Adrenal gland (tissue), 12 donors: ENCODE measurements around the gene CSTPP1. TPM values are rescaled to one million over a fixed set of nuclear protein-coding genes. Genes with fewer than 3 reads are reported as not detected.
"Not testable (repeated sequence)": the region's sequence is repeated elsewhere in the genome, so short reads cannot be mapped to it uniquely, and the experiment has no call there.

Experiments
- DNase-seq, 7 donors: peaks; one replicate each; pipeline ENCODE4 v3.0.0-alpha.2; 2019 to 2020
- H3K27ac ChIP-seq, 5 donors: fragments of 200-600 bp; sonication (generic) in 4 of 5; 1 replicate in 3 of 5; 2 replicates in 2 of 5; pipeline versions ENCODE4 v1.5.1 to v1.8.0; 2016 to 2020; ENCODE audit warnings: mild to moderate bottlenecking in 1 of 5
- H3K27me3 ChIP-seq: fragments of 200-600 bp; 2 replicates; pipeline ENCODE4 v1.8.0; 2021
- H3K36me3 ChIP-seq, 2 donors: fragments of 200-600 bp; replicated peaks in 1 of 2; 1 replicate in 1 of 2; 2 replicates in 1 of 2; pipeline versions ENCODE4 v1.5.1 to v1.8.0; 2018 to 2022
- H3K4me1 ChIP-seq, 2 donors: fragments of 200-600 bp; replicated peaks in 1 of 2; 1 replicate in 1 of 2; 2 replicates in 1 of 2; pipeline versions ENCODE4 v1.5.1 to v1.8.0; 2018 to 2021
- H3K4me3 ChIP-seq, 4 donors: fragments of 200-600 bp; sonication (generic) in 3 of 4; one replicate each; pipeline ENCODE4 v1.5.1; 2016 to 2018
- H3K9me3 ChIP-seq, 3 donors: fragments of 200-600 bp; sonication (generic) in 1 of 3; replicated peaks in 1 of 3; 1 replicate in 2 of 3; 2 replicates in 1 of 3; pipeline versions ENCODE4 v1.5.1 to v1.8.0; 2016 to 2021
- CTCF ChIP-seq, 6 experiments: fragments of 450-650 bp in 4 of 6; fragments of 200-600 bp in 2 of 6; sonication (generic) in 1 of 6; IDR thresholded peaks; 1 replicate in 5 of 6; 2 replicates in 1 of 6; pipeline versions ENCODE4 v1.5.1 to v1.8.0; 2016 to 2021; ENCODE audit warnings: antibody characterized with exemption in 6 of 6, mild to moderate bottlenecking in 2 of 6, moderate library complexity in 1 of 6
- POLR2A ChIP-seq, 2 donors: fragments of 450-650 bp; IDR thresholded peaks; one replicate each; pipeline ENCODE4 v1.6.1; 2017; ENCODE audit warnings: antibody characterized with exemption in 2 of 2, mild to moderate bottlenecking in 2 of 2, moderate library complexity in 1 of 2
- WGBS, 4 donors: extraction: QIAGEN DNeasy Blood & Tissue Kit in 2 of 4; methylation state at CpG; one replicate each; pipeline versions ENCODE4 v1.1.5 to v1.1.7; 2013 to 2017; 5-methylcytosine and 5-hydroxymethylcytosine counted together
- intact Hi-C, 2 donors: fragments of 100-400 bp; cut with DNase I; formaldehyde crosslinking; loops; one replicate each; pipeline versions ENCODE4 v1.14.1 to v1.15.0; 2022 to 2023
- polyA plus RNA-seq, 3 donors: library from polyadenylated mRNA; stranded (reverse); fragments of 200-250 nt in 2 of 3; fragments of 350-450 nt in 1 of 3; fragmentation: Illumina TruSeq in 1 of 3; extraction: RNeasy Lipid Tissue Mini Kit (QIAGEN cat#74804) in 1 of 3; gene quantifications; one replicate each; pipeline ENCODE4 v1.2.3, GENCODE V29; 2013 to 2014
- total RNA-seq, 9 donors: library from RNA; depleted of rRNA in 4 of 9; stranded (reverse); fragments of >200 nt in 4 of 9; fragments of 120-200 nt in 1 of 9; fragmentation: NEBNext Ultra II Directional in 1 of 9; extraction: Animal tissue kit (Norgen Biotek cat#: 25700) in 1 of 9; gene quantifications; one replicate each; pipeline versions ENCODE4 v1.1.0 to v1.2.4, GENCODE V29; 2013 to 2023
- donor health status: healthy with polysubstance abuse.
- donor health status: Bipolar disorder and iron deficiency.
- donor health status: DM: yes; HTN: yes; CAD: no.
- donor health status: DM: no; HTN: no; CAD: no.
- donor health status: DM: no; HTN: no; CAD: no.
- donor health status: DM: yes; HTN: yes; CAD: no.

CSTPP1 gene
- total and polyA plus RNA-seq, 12 donors = 17.6 to 63.0 (median 24.4) TPM

DNA sequence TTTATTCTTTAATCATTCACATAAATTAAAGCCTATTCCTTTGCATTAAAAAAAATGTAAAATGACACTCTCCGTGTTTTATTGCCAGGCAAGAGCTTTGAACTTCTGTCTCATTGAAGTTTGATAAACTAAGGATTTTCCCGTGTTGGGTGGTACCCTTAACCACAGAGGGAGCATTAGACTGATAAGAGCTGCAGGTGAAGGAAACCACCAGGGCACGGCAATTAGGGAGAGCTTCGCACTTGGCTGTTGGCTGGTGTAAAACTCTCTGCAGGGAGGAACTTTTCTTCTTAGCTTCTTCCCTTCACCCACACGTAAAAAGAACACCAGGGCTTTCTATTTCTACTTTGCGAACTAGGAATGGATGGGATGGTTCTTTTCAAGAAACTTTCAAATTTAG lies 47.0 kb downstream of the CSTPP1 start:
- no peaks in the 10 kb centered on the region for H3K9me3 ChIP-seq
- TF ChIP-seq CTCF (IDR thresholded peaks at IDR 0.05) = no peak
- DNase-seq = no peak
- no peak overlapping the region for H3K27ac ChIP-seq
- H3K36me3 ChIP-seq = no peaks in the 10 kb centered on the region
- H3K27me3 ChIP-seq = no peaks in the 10 kb centered on the region
- 86 to 93% (median 91%) methylated on average over 6 of the region's 6 CpGs for WGBS, 4 donors
- no peaks in the 10 kb centered on the region for H3K4me1 ChIP-seq
- intact Hi-C loops = no loop called here
- H3K4me3 ChIP-seq = no peak overlapping the region

- H3K36me3 ChIP-seq = no peaks in the 10 kb centered on the region
- H3K27me3 ChIP-seq = no peaks in the 10 kb centered on the region
- no peak overlapping the region for H3K4me3 ChIP-seq
- H3K9me3 ChIP-seq = no peaks in the 10 kb centered on the region
- WGBS, 4 donors = 88 to 95% (median 91%) methylated on average over 2 of the region's 2 CpGs
- TF ChIP-seq POLR2A (IDR thresholded peaks at IDR 0.05) = no peak
- TF ChIP-seq CTCF (IDR thresholded peaks at IDR 0.05) = no peak
- H3K27ac ChIP-seq = no peak overlapping the region
- no peak for DNase-seq
- intact Hi-C loops = no loop called here
- no peaks in the 10 kb centered on the region for H3K4me1 ChIP-seq
Measured at GRCh38 chr11:46984548-46984947, 48.0 kb downstream of the CSTPP1 start.

GRCh38 chr11:46984987-46985386 lies 48.4 kb downstream of the CSTPP1 start:
- intact Hi-C loops = no loop called here
- 83 to 92% (median 89%) methylated on average over 4 of the region's 4 CpGs for WGBS, 4 donors

GRCh38 chr11:46987183-46987582 lies 50.6 kb downstream of the CSTPP1 start:
- Histone ChIP-seq H3K36me3 (no peaks in the 10 kb centered on the region), H3K4me1 (no peaks in the 10 kb centered on the region), H3K27me3 (no peaks in the 10 kb centered on the region), H3K9me3 (no peaks in the 10 kb centered on the region), H3K4me3 (no peak overlapping the region), H3K27ac (no peak overlapping the region)
- intact Hi-C loops = no loop called here
- TF ChIP-seq CTCF (IDR thresholded peaks at IDR 0.05) (no peak), POLR2A (IDR thresholded peaks at IDR 0.05) (no peak)
- WGBS, 4 donors = 97 to 99% (median 98%) methylated on average over 3 of the region's 3 CpGs
- no peak for DNase-seq

More at GRCh38 chr11:46984987-46985386, 48.4 kb downstream of the CSTPP1 start:
- Histone ChIP-seq H3K9me3 (no peaks in the 10 kb centered on the region), H3K4me3 (no peak overlapping the region), H3K4me1 (no peaks in the 10 kb centered on the region), H3K27me3 (no peaks in the 10 kb centered on the region), H3K27ac (no peak overlapping the region), H3K36me3 (no peaks in the 10 kb centered on the region)
- no peak for DNase-seq
- TF ChIP-seq CTCF (IDR thresholded peaks at IDR 0.05) (no peak), POLR2A (IDR thresholded peaks at IDR 0.05) (no peak)

DNA sequence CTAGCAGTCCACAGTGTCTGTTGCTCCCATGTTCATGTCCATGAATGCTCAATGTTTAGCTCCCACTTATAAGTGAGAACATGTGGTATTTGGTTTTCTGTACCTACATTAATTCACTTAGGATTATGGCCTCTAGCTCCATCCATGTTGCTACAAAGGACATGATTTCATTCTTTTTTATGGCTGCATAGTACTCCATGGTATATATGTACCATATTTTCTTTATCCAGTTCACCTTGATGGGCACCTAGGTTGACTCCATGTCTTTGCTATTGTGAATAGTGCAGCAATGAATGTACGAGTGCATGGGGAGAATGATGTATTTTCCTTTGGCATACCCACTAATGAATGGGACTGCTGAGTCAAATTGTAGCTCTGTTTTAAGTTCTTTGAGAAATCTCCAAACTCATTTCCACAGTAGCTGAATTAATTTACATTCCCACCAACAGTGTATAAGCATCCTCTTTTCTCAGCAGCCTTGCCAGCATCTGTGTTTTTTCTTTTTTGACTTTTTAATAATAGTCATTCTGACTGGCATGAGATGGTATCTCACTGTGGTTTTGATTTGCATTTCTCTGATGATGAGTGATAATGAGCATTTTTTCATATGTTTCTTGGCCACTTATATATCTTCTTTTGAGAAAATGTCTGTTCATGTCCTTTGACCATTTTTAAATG lies 53.4 kb downstream of the CSTPP1 start:
- H3K4me3 ChIP-seq, H3K4me1 ChIP-seq, H3K27me3 ChIP-seq, H3K27ac ChIP-seq, intact Hi-C loops, H3K9me3 ChIP-seq, DNase-seq, H3K36me3 ChIP-seq: not testable (repeated sequence)
- WGBS, 4 donors = 97 to 100% (median 99%) methylated on average over 1 of the region's 1 CpG
